ENCODE results near the gene GUK1.
"Not testable (repeated sequence)": the region's sequence is repeated elsewhere in the genome, so short reads cannot be mapped to it uniquely, and the experiment has no call there.

The GUK1 gene

GRCh38 chr1:228163007-228163753, 23.1 kb downstream of the GUK1 start:
- no peak for DNase-seq (ENCODE audit: low read depth in 2 of 2)

GRCh38 chr1:228163776-228164519, 23.9 kb downstream of the GUK1 start:
- DNase-seq (ENCODE audit: low read depth in 2 of 2) = no peak

GRCh38 chr1:228164561-228165371, 24.7 kb downstream of the GUK1 start:
- DNase-seq (ENCODE audit: low read depth in 2 of 2) = no peak

- peak; percentile 99 to 100 for DNase-seq (ENCODE audit: low read depth in 2 of 2)
Observed at GRCh38 chr1:228165372-228166169, 25.5 kb downstream of the GUK1 start, which contains the start of gene IBA57. Gene IBA57, plus strand, starts transcription at chr1:228165804. Its CDS starts 13 bp downstream, at chr1:228165817.

GRCh38 chr1:228166170-228166936, 26.3 kb downstream of the GUK1 start:
- DNase-seq (ENCODE audit: low read depth in 2 of 2) = peak; percentile 18 to 26

GRCh38 chr1:228168563-228169270, 28.6 kb downstream of the GUK1 start:
- no peak for DNase-seq (ENCODE audit: low read depth in 2 of 2)

GRCh38 chr1:228169345-228169744, 29.3 kb downstream of the GUK1 start:
- DNase-seq (ENCODE audit: low read depth in 2 of 2) = no peak

- DNase-seq (ENCODE audit: low read depth in 2 of 2) = no peak
Observed at GRCh38 chr1:228170666-228171065, 30.6 kb downstream of the GUK1 start.

- DNase-seq (ENCODE audit: low read depth in 2 of 2) = no peak
Observed at GRCh38 chr1:228171221-228171891, 31.3 kb downstream of the GUK1 start.

- DNase-seq (ENCODE audit: low read depth in 2 of 2) = no peak
Observed at GRCh38 chr1:228172591-228173527, 32.8 kb downstream of the GUK1 start.

GRCh38 chr1:228173528-228174481, 33.7 kb downstream of the GUK1 start:
- not testable (repeated sequence) for DNase-seq (ENCODE audit: low read depth in 2 of 2)

GRCh38 chr1:228174482-228175315, 34.6 kb downstream of the GUK1 start:
- no peak for DNase-seq (ENCODE audit: low read depth in 2 of 2)

- no peak for DNase-seq (ENCODE audit: low read depth in 2 of 2)
Observed at GRCh38 chr1:228175316-228176023, 35.4 kb downstream of the GUK1 start.

GRCh38 chr1:228176024-228176395, 35.9 kb downstream of the GUK1 start:
- no peak for DNase-seq (ENCODE audit: low read depth in 2 of 2)

GRCh38 chr1:228176461-228177182, 36.5 kb downstream of the GUK1 start:
- DNase-seq (ENCODE audit: low read depth in 2 of 2) = no peak
